Large intestine (tissue), 3 donors: ENCODE data around the gene DENND6B. TPM values are rescaled to one million over a fixed set of nuclear protein-coding genes. Genes with fewer than 3 reads are reported as not detected.
"Not testable (repeated sequence)": the region's sequence is repeated elsewhere in the genome, so short reads cannot be mapped to it uniquely, and the experiment has no call there.

Source experiments
- DNase-seq, 2 donors: peaks; one replicate each; pipeline versions ENCODE4 v3.0.0 to v3.0.0-alpha.2; 2013
- H3K27ac ChIP-seq: one replicate; pipeline ENCODE4 v1.5.1; 2013; ENCODE audit warnings: low read length
- H3K27me3 ChIP-seq: 2 replicates; pipeline ENCODE4 v1.6.1; 2013; ENCODE audit warnings: low read length; ENCODE audit not compliant: control insufficient read depth, insufficient read depth
- H3K36me3 ChIP-seq: 2 replicates; pipeline ENCODE4 v1.6.1; 2013; ENCODE audit warnings: low read length; ENCODE audit not compliant: control insufficient read depth, insufficient read depth
- H3K4me1 ChIP-seq: one replicate; pipeline ENCODE4 v1.6.1; 2013; ENCODE audit warnings: low read length; ENCODE audit not compliant: control insufficient read depth, insufficient read depth
- H3K4me3 ChIP-seq: one replicate; pipeline ENCODE4 v1.5.1; 2013; ENCODE audit warnings: low read length
- H3K9me3 ChIP-seq: one replicate; pipeline ENCODE4 v1.6.1; 2013; ENCODE audit warnings: mild to moderate bottlenecking, low read depth, low read length, moderate library complexity; ENCODE audit not compliant: control insufficient read depth
- WGBS: methylation state at CpG from one replicate; pipeline ENCODE4 v1.1.5; 2013; ENCODE audit warnings: low lambda C conversion rate; ENCODE audit not compliant: insufficient coverage; 5-methylcytosine and 5-hydroxymethylcytosine counted together
- polyA plus RNA-seq: library from polyadenylated mRNA; unstranded; fragments of 120-200 nt; gene quantifications from one replicate; pipeline ENCODE4 v1.2.1, GENCODE V29; 2013

Gene DENND6B
- polyA plus RNA-seq, 1 donor = 7.1 TPM

GRCh38 chr22:50277761-50278160 is 49.1 kb downstream of the DENND6B start:
- Histone ChIP-seq H3K4me3 (no peak overlapping the region), H3K27ac (no peak overlapping the region), H3K27me3 (no peaks in the 10 kb centered on the region), H3K36me3 (peaks cover 69% of the 10 kb centered on the region), H3K9me3 (peaks cover 26% of the 10 kb centered on the region), H3K4me1 (peaks cover 11% of the 10 kb centered on the region)
- no CpG with 5 or more reads among the region's 25 CpGs for WGBS
- no peak for DNase-seq

DNA sequence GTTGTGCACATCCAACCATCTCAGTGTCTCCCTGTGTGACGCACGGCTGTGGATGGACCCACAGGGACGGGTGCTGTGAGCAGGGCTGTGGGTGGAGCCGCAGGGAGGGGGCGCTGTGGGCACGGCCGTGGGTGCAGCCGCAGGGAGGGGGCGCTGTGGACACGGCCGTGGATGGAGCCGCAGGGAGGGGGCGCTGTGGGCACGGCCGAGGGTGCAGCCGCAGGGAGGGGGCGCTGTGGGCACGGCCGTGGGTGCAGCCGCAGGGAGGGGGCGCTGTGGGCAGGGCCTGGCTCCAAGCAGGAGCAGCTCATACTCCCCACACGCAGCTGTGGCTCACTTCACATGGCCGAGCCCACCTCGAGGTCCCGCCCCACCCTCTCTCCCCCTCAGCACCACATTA is 50.7 kb downstream of the DENND6B start:
- no peak overlapping the region for H3K27ac ChIP-seq
- peaks cover 54% of the 10 kb centered on the region for H3K36me3 ChIP-seq
- H3K4me1 ChIP-seq = peaks cover 7% of the 10 kb centered on the region
- DNase-seq = no peak
- H3K9me3 ChIP-seq = peaks cover 22% of the 10 kb centered on the region
- H3K4me3 ChIP-seq = no peak overlapping the region
- WGBS = 82% methylated on average over 3 of the region's 25 CpGs
- H3K27me3 ChIP-seq = peaks cover 7% of the 10 kb centered on the region

GRCh38 chr22:50275181-50276055 is 51.4 kb downstream of the DENND6B start:
- no peak for DNase-seq
- Histone ChIP-seq H3K4me1 (peaks cover 14% of the 10 kb centered on the region), H3K27ac (no peak overlapping the region), H3K36me3 (peaks cover 48% of the 10 kb centered on the region), H3K4me3 (no peak overlapping the region), H3K27me3 (peaks cover 15% of the 10 kb centered on the region), H3K9me3 (peaks cover 18% of the 10 kb centered on the region)
- WGBS = no CpG with 5 or more reads among the region's 43 CpGs

GRCh38 chr22:50274771-50275170 is 52.0 kb downstream of the DENND6B start:
- DNase-seq = no peak
- Histone ChIP-seq H3K36me3 (peaks cover 44% of the 10 kb centered on the region), H3K9me3 (peaks cover 18% of the 10 kb centered on the region), H3K27me3 (peaks cover 16% of the 10 kb centered on the region), H3K4me1 (peaks cover 16% of the 10 kb centered on the region), H3K4me3 (no peak overlapping the region), H3K27ac (no peak overlapping the region)
- WGBS = 80% methylated on average over 1 of the region's 7 CpGs

- H3K9me3 ChIP-seq = peaks cover 18% of the 10 kb centered on the region
- peak in 1 of 2 donors; percentile 46 for DNase-seq
- WGBS = no CpG with 5 or more reads among the region's 7 CpGs
- no peak overlapping the region for H3K4me3 ChIP-seq
- H3K27me3 ChIP-seq = peaks cover 21% of the 10 kb centered on the region
- H3K4me1 ChIP-seq = peaks cover 20% of the 10 kb centered on the region
- H3K27ac ChIP-seq = no peak overlapping the region
- H3K36me3 ChIP-seq = peaks cover 39% of the 10 kb centered on the region
These were observed 52.5 kb downstream of the DENND6B start for GRCh38 chr22:50274311-50274710.

DNA sequence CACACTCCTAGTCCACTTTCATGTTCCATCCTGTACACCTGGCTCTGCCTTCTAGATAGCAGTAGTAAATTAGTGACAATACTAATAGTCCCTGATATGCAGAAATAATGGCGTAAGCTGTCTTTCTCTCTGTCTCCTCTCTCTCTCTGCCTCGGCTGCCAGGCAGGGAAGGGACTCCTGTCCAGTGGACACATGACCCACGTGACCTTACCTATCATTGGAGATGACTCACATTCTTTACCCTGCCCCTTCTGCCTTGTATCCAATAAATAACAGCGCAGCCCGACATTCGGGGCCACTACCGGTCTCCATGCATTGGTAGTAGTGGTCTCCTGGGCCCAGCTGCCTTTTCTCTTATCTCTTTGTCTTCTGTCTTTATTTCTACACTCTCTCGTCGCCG is 53.0 kb downstream of the DENND6B start:
- Histone ChIP-seq H3K36me3 (peaks cover 34% of the 10 kb centered on the region), H3K4me1 (peaks cover 20% of the 10 kb centered on the region), H3K27me3 (peaks cover 26% of the 10 kb centered on the region), H3K9me3 (peaks cover 15% of the 10 kb centered on the region)
- 100% methylated on average over 3 of the region's 10 CpGs for WGBS
- not testable (repeated sequence) for DNase-seq, H3K27ac ChIP-seq, H3K4me3 ChIP-seq

DNA sequence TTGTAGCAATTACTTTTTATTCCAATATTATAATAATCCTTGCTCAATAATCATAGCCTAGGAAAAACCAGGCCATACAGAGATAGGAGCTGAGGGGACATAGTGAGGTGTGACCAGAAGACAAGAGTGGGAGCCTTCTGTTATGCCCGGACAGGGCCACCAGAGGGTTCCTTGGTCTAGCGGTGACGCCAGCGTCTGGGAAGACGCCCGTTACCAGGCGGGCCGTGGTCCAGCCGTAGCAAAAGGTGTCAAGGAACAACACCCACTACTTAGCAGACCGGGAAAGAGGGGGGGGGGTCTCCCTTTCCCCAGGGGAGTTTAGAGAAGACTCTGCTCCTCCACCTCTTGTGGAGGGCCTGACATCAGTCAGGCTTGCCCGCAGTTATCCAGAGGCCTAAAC is 53.5 kb downstream of the DENND6B start:
- WGBS = no CpG with 5 or more reads among the region's 11 CpGs
- Histone ChIP-seq H3K4me1 (peaks cover 20% of the 10 kb centered on the region), H3K36me3 (peaks cover 30% of the 10 kb centered on the region), H3K9me3 (peaks cover 12% of the 10 kb centered on the region), H3K27me3 (peaks cover 30% of the 10 kb centered on the region)
- H3K27ac ChIP-seq, DNase-seq, H3K4me3 ChIP-seq: not testable (repeated sequence)

- no CpG with 5 or more reads among the region's 26 CpGs for WGBS
- peaks cover 19% of the 10 kb centered on the region for H3K36me3 ChIP-seq
- H3K27ac ChIP-seq = no peak overlapping the region
- no peak for DNase-seq
- H3K4me1 ChIP-seq = peaks cover 22% of the 10 kb centered on the region
- H3K27me3 ChIP-seq = peaks cover 38% of the 10 kb centered on the region
- H3K4me3 ChIP-seq = no peak overlapping the region
- H3K9me3 ChIP-seq = peaks cover 8% of the 10 kb centered on the region
These were observed 54.6 kb downstream of the DENND6B start for GRCh38 chr22:50272044-50272802.

DNA sequence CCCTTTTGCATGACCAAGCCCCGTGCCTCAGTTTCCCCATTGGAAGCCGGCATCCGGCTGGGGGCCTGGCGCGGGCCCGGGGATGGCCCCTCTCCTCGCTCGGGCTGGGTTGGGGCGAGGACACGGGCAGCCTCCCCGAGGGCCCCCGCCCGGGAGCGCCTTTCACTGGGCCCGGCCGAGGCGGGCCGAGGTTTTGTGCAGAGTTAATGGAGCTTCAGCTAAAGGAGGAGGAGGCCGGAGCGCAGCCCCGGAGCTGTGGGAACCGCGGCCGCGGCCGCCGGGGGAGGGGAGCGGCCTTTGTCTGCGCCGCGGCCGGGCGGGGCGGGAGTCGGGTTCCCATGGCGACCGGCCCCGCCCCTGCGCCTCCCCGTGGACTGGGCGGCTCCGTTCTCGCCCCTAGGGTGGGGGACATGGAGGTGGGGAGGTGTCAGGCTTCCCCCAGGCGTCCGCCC is 55.3 kb downstream of the DENND6B start:
- WGBS = no CpG with 5 or more reads among the region's 45 CpGs
- Histone ChIP-seq H3K9me3 (peaks cover 13% of the 10 kb centered on the region), H3K4me3 (peak overlapping the region; percentile 24), H3K4me1 (peaks cover 22% of the 10 kb centered on the region), H3K36me3 (peaks cover 16% of the 10 kb centered on the region), H3K27ac (no peak overlapping the region), H3K27me3 (peaks cover 44% of the 10 kb centered on the region)
- peak in 1 of 2 donors; percentile 46 for DNase-seq

GRCh38 chr22:50270666-50271394 is 56.0 kb downstream of the DENND6B start:
- peaks cover 8% of the 10 kb centered on the region for H3K9me3 ChIP-seq
- H3K4me1 ChIP-seq = peaks cover 22% of the 10 kb centered on the region
- DNase-seq = peak in 1 of 2 donors; percentile 62
- peaks cover 12% of the 10 kb centered on the region for H3K36me3 ChIP-seq
- H3K27ac ChIP-seq = no peak overlapping the region
- no CpG with 5 or more reads among the region's 53 CpGs for WGBS
- H3K4me3 ChIP-seq = peak overlapping the region; percentile 39
- H3K27me3 ChIP-seq = peaks cover 51% of the 10 kb centered on the region
